Fibroblast of lung (primary cell): ENCODE data around the gene PIK3IP1.

Experiments
- CTCF ChIP-seq, 2 donors: IDR thresholded peaks in 1 of 2; conservative IDR thresholded peaks in 1 of 2; 1 replicate in 1 of 2; 2 replicates in 1 of 2; pipeline ENCODE4 v1.5.1; 2011 to 2012; ENCODE audit warnings: low read length in 2 of 2, control low read depth in 1 of 2, inconsistent platforms in 1 of 2, low read depth in 1 of 2, mild to moderate bottlenecking in 1 of 2
- EZH2 ChIP-seq: IDR thresholded peaks from 2 replicates; pipeline ENCODE4 v1.5.1; 2012; ENCODE audit warnings: low read length, control low read depth, mild to moderate bottlenecking; ENCODE audit errors: missing control alignments

- TF ChIP-seq CTCF (conservative IDR thresholded peaks at IDR 0.05 in 1 of 2, IDR thresholded peaks at IDR 0.05 in 1 of 2; ENCODE audit: low read depth in 1 of 2, low read length in 2 of 2) (no peak), EZH2 (no peak)
Measured at GRCh38 chr22:31253949-31254348, 38.3 kb downstream of the PIK3IP1 start.
